NCI-H146 (cell line): ENCODE data around the gene TMEM107.

Experiments
- DNase-seq: peaks from one replicate; lab custom pipeline; 2025; lab: John Stamatoyannopoulos, UW

The TMEM107 gene

GRCh38 chr17:8150194-8151119 is 25.7 kb downstream of the TMEM107 start:
- DNase-seq: peak; percentile 33

GRCh38 chr17:8149419-8150193 is 26.6 kb downstream of the TMEM107 start:
- no peak for DNase-seq

- DNase-seq: no peak
These were observed 27.6 kb downstream of the TMEM107 start for GRCh38 chr17:8148560-8148959.

GRCh38 chr17:8147805-8148404 is 28.3 kb downstream of the TMEM107 start:
- no peak for DNase-seq

- no peak for DNase-seq
These were observed 28.9 kb downstream of the TMEM107 start for GRCh38 chr17:8147141-8147804.

GRCh38 chr17:8146381-8147140 is 29.6 kb downstream of the TMEM107 start:
- DNase-seq: no peak

- no peak for DNase-seq
These were observed 30.4 kb downstream of the TMEM107 start for GRCh38 chr17:8145811-8146210.

GRCh38 chr17:8144401-8145231 is 31.6 kb downstream of the TMEM107 start:
- no peak for DNase-seq

GRCh38 chr17:8143581-8144400 is 32.4 kb downstream of the TMEM107 start:
- no peak for DNase-seq

- DNase-seq: no peak
These were observed 33.1 kb downstream of the TMEM107 start for GRCh38 chr17:8142887-8143580.

- no peak for DNase-seq
These were observed 33.9 kb downstream of the TMEM107 start for GRCh38 chr17:8142158-8142886.

- DNase-seq: no peak
These were observed 34.4 kb downstream of the TMEM107 start for GRCh38 chr17:8141741-8142140.

GRCh38 chr17:8141045-8141444 is 35.1 kb downstream of the TMEM107 start:
- DNase-seq: no peak

- no peak for DNase-seq
These were observed 35.8 kb downstream of the TMEM107 start for GRCh38 chr17:8140065-8141029.

- DNase-seq: peak; percentile 96
These were observed 37.4 kb downstream of the TMEM107 start for GRCh38 chr17:8138672-8139371.

GRCh38 chr17:8138374-8138671 is 37.9 kb downstream of the TMEM107 start:
- DNase-seq: no peak
